Measurements from ENCODE around the gene CAPN2.

Gene CAPN2

DNA sequence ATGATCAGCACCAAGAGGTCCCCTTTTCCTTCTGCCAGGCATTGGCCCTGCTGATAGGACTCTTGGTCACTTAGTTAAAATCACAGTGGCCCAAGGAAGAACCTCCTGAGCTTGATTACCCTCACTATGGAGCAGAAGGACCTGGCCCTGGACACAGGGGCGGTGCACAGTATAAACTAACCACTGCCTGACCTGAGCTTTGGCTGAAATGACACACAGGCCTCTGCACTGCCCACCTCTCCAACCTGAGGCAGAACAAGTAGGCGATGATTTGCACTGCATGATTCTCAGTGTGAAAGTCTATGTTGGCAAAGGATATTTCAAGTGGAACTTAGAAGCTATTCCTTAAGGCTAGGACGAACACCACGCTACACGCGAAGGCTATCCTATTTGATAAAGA, 48.5 kb downstream of the CAPN2 start:
- Histone ChIP-seq H3K9ac (ENCODE audit: low read depth in 1 of 2, low read length in 2 of 2) (no peak overlapping the region), H3K9me3 (ENCODE audit: control insufficient read depth in 1 of 2, low read length in 2 of 2) (no peaks in the 10 kb centered on the region), H3K4me3 (ENCODE audit: low read depth in 1 of 2, low read length in 2 of 2) (no peak overlapping the region), H3K27me3 (ENCODE audit: control insufficient read depth in 1 of 2, insufficient read depth in 2 of 2, low read length in 2 of 2) (no peaks in the 10 kb centered on the region), H3K4me1 (ENCODE audit: control insufficient read depth in 1 of 2, insufficient read depth in 2 of 2, low read length in 2 of 2) (no peaks in the 10 kb centered on the region), H3K27ac (ENCODE audit: low read depth, low read length) (no peak overlapping the region), H3K36me3 (ENCODE audit: control insufficient read depth in 1 of 2, insufficient read depth in 2 of 2, low read length in 2 of 2) (peaks cover 44 to 56% of the 10 kb centered on the region in 2 donors)

DNA sequence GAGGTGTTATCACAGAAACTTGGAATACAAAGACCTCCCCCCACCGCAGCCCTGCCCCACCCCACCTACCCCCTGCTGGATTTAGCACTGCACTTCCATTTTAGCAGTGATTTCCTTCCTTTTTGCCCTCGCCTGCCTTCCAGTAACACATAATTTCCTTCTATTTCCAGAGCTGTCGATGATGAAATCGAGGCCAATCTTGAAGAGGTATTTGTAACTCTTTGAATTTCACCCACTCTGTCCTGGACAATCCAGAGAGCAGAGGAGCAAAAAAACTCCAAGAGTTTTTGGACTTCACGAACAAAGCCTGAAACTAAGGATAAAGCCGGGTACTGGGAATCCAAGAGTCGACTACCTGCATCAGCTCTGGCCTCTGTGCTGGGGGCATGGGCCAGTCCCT, 49.1 kb downstream of the CAPN2 start:
- H3K27me3 ChIP-seq (ENCODE audit: control insufficient read depth in 1 of 2, insufficient read depth in 2 of 2, low read length in 2 of 2), result no peaks in the 10 kb centered on the region
- no peak overlapping the region for H3K9ac ChIP-seq (ENCODE audit: low read depth in 1 of 2, low read length in 2 of 2)
- no peak overlapping the region for H3K27ac ChIP-seq (ENCODE audit: low read depth, low read length)
- H3K9me3 ChIP-seq (ENCODE audit: control insufficient read depth in 1 of 2, low read length in 2 of 2), result no peaks in the 10 kb centered on the region
- H3K4me1 ChIP-seq (ENCODE audit: control insufficient read depth in 1 of 2, insufficient read depth in 2 of 2, low read length in 2 of 2), result no peaks in the 10 kb centered on the region
- peaks cover 39 to 51% of the 10 kb centered on the region in 2 donors for H3K36me3 ChIP-seq (ENCODE audit: control insufficient read depth in 1 of 2, insufficient read depth in 2 of 2, low read length in 2 of 2)
- H3K4me3 ChIP-seq (ENCODE audit: low read depth in 1 of 2, low read length in 2 of 2), result no peak overlapping the region

DNA sequence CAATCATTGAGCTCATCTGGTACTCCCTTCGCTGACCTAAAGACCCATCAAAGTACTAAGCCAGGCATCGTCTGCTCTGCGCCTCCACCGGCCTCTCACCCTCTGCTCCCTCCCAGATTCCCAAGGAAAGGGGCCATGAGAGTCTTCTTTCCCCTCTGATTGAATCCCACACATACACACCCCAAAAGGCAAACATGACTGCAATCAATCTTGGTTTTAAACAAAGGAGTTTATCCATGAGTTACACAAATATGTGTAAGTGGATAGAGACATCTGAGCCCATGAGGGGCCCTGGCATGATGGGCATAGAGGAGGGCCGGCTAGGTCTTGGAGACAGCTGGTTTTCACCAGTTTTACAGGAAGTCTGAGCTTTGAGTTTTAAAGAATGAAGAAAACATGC, 50.9 kb downstream of the CAPN2 start:
- Histone ChIP-seq H3K4me3 (ENCODE audit: low read depth in 1 of 2, low read length in 2 of 2) (no peak overlapping the region), H3K4me1 (ENCODE audit: control insufficient read depth in 1 of 2, insufficient read depth in 2 of 2, low read length in 2 of 2) (no peaks in the 10 kb centered on the region), H3K27me3 (ENCODE audit: control insufficient read depth in 1 of 2, insufficient read depth in 2 of 2, low read length in 2 of 2) (no peaks in the 10 kb centered on the region), H3K27ac (ENCODE audit: low read depth, low read length) (no peak overlapping the region), H3K36me3 (ENCODE audit: control insufficient read depth in 1 of 2, insufficient read depth in 2 of 2, low read length in 2 of 2) (peaks cover 36 to 39% of the 10 kb centered on the region in 2 donors), H3K9ac (ENCODE audit: low read depth in 1 of 2, low read length in 2 of 2) (no peak overlapping the region), H3K9me3 (ENCODE audit: control insufficient read depth in 1 of 2, low read length in 2 of 2) (no peaks in the 10 kb centered on the region)

DNA sequence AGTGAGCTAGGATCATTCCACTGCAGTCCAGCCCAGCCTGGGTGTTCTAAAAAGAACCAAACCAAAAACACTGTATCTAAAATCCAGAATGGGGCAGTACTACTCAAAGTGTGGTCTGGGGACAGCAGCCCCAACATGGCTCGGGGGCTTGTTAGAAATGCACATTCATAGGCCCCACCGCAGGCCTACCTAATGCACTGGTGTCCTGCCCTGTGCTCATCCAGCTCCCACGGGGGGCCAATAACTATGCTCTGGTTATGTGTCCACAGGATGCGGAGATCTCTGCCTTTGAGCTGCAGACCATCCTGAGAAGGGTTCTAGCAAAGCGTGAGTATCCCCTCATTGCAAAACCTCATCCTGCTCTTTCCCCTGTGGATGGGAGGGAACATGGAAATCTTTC, 51.5 kb downstream of the CAPN2 start:
- Histone ChIP-seq H3K9me3 (ENCODE audit: control insufficient read depth in 1 of 2, low read length in 2 of 2) (no peaks in the 10 kb centered on the region), H3K9ac (ENCODE audit: low read depth in 1 of 2, low read length in 2 of 2) (no peak overlapping the region), H3K4me1 (ENCODE audit: control insufficient read depth in 1 of 2, insufficient read depth in 2 of 2, low read length in 2 of 2) (no peaks in the 10 kb centered on the region), H3K27me3 (ENCODE audit: control insufficient read depth in 1 of 2, insufficient read depth in 2 of 2, low read length in 2 of 2) (no peaks in the 10 kb centered on the region), H3K27ac (ENCODE audit: low read depth, low read length) (no peak overlapping the region), H3K4me3 (ENCODE audit: low read depth in 1 of 2, low read length in 2 of 2) (no peak overlapping the region), H3K36me3 (ENCODE audit: control insufficient read depth in 1 of 2, insufficient read depth in 2 of 2, low read length in 2 of 2) (peaks cover 36 to 38% of the 10 kb centered on the region in 2 donors)

DNA sequence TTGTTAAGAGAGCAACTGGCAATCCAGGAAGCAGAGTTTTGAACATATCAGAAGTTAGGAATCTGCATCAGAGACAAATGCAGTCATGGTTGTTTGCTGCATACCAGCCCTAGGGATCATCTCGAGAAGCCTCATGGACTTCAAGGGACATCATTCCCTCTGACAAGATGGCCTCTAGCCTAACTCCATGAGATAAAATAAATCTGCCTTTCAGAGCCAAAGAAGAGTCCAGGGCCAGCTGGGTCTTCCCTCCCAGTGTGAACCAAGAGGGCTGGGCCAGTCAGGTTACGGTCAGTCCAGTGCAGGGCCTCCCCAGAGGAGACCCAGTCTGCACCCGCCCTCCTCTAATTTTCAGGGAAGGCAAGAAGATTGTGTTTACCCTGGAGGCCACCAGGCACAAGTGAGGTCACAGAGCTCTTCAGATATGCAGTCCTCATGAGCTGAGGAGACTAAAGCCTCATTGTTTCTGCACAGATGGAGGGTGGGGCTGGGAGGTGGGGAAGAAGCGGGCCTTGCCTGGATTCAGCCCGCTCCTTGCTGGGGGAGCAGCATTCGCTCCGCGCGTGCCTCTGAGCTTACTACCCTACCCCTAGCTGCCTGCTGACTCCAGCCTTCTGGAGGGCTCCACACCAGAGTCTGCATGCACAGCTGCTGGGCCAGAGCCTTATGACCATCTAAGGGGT, 52.8 kb downstream of the CAPN2 start:
- no peaks in the 10 kb centered on the region for H3K9me3 ChIP-seq (ENCODE audit: control insufficient read depth in 1 of 2, low read length in 2 of 2)
- H3K4me3 ChIP-seq (ENCODE audit: low read depth in 1 of 2, low read length in 2 of 2), result no peak overlapping the region
- H3K36me3 ChIP-seq (ENCODE audit: control insufficient read depth in 1 of 2, insufficient read depth in 2 of 2, low read length in 2 of 2), result peaks cover 27 to 42% of the 10 kb centered on the region in 2 donors
- no peaks in the 10 kb centered on the region for H3K4me1 ChIP-seq (ENCODE audit: control insufficient read depth in 1 of 2, insufficient read depth in 2 of 2, low read length in 2 of 2)
- no peaks in the 10 kb centered on the region for H3K27me3 ChIP-seq (ENCODE audit: control insufficient read depth in 1 of 2, insufficient read depth in 2 of 2, low read length in 2 of 2)
- no peak overlapping the region for H3K27ac ChIP-seq (ENCODE audit: low read depth, low read length)
- no peak overlapping the region for H3K9ac ChIP-seq (ENCODE audit: low read depth in 1 of 2, low read length in 2 of 2)

DNA sequence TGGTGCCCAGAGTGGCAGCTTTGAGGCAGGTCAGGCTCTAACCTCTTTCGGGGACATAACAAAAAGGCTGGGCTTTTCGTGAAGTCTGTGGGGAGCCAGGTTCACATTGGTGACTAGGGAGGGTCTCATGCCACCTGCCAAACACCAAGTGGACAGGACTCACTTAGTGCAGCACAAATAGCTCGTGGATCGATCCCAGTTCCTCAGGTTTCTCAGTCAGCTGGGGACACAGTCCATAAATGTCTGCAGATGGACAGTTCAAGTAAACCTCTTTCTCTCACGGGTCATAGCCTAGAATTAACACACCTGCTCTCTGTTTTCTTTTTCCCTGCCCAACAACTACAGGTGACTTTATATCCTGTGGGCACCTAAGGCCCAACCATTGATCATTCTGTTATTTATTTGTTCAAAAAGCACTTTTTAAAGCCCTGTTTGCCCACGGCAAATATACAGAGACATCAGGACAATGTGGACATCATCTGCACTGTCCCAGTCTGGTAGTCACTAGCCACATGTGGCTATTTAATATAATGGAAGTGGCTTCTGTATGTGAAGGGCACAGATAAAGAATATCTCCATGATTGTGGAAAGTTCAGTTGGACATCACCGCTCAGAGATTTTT, 53.5 kb downstream of the CAPN2 start:
- Histone ChIP-seq H3K36me3 (ENCODE audit: control insufficient read depth in 1 of 2, insufficient read depth in 2 of 2, low read length in 2 of 2) (peaks cover 28 to 42% of the 10 kb centered on the region in 2 donors), H3K27ac (ENCODE audit: low read depth, low read length) (no peak overlapping the region), H3K4me1 (ENCODE audit: control insufficient read depth in 1 of 2, insufficient read depth in 2 of 2, low read length in 2 of 2) (peaks cover under 1 to 2% of the 10 kb centered on the region in 2 donors), H3K27me3 (ENCODE audit: control insufficient read depth in 1 of 2, insufficient read depth in 2 of 2, low read length in 2 of 2) (no peaks in the 10 kb centered on the region), H3K4me3 (ENCODE audit: low read depth in 1 of 2, low read length in 2 of 2) (no peak overlapping the region), H3K9me3 (ENCODE audit: control insufficient read depth in 1 of 2, low read length in 2 of 2) (no peaks in the 10 kb centered on the region), H3K9ac (ENCODE audit: low read depth in 1 of 2, low read length in 2 of 2) (no peak overlapping the region)

DNA sequence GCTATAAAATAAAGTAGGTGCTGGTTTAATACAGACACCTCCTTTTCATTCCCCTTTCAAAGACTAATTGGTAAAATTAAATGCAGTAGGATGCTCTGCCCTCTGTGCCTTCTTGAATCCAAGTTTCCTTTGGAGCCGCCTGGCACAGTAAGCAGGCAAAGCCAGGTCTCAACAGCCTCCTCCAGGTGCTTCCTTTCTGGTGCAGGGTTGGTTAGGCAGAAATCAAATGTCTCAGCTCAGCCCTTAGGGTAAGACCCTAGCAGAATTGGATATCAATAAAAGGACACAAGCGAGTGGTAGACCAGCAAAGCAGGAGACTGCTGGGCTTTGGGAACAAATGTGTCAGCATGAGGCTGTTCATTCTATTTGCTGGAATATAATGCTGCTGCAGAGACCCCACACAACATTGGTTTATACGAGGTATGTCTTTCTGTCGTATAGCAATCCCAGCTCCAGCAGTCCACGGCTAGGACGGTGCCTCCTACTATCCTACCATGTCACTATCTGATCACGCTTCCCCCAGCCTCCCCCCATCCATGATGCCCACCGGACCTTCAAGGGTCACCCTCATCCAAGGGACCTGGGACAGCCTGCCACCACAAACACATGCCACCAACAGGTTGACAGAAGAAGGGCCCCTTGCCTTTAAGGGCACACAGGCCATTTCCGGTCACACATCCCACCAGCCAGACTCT, 58.4 kb downstream of the CAPN2 start:
- Histone ChIP-seq H3K9me3 (ENCODE audit: control insufficient read depth in 1 of 2, low read length in 2 of 2) (no peaks in the 10 kb centered on the region), H3K4me3 (ENCODE audit: low read depth in 1 of 2, low read length in 2 of 2) (no peak overlapping the region), H3K4me1 (ENCODE audit: control insufficient read depth in 1 of 2, insufficient read depth in 2 of 2, low read length in 2 of 2) (peaks cover 23% of the 10 kb centered on the region in 2 donors), H3K27ac (ENCODE audit: low read depth, low read length) (no peak overlapping the region), H3K36me3 (ENCODE audit: control insufficient read depth in 1 of 2, insufficient read depth in 2 of 2, low read length in 2 of 2) (peaks cover 36 to 45% of the 10 kb centered on the region in 2 donors), H3K9ac (ENCODE audit: low read depth in 1 of 2, low read length in 2 of 2) (no peak overlapping the region), H3K27me3 (ENCODE audit: control insufficient read depth in 1 of 2, insufficient read depth in 2 of 2, low read length in 2 of 2) (no peaks in the 10 kb centered on the region)

DNA sequence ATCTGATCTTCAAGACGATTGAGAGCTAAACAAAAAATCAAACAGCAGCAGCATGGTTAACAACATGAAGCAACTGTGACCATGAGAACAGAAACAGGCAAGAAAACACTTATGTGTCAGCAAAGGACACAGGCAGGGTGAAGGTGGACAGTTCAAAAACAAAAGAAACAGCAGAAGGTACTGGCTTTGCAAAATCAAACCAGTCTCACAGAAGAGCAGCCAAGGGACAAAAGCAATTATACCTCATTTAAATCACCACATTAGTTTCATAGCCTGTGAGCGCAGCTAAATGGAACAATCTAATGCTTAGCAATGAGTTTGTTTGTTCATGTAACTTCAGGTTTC, 59.1 kb downstream of the CAPN2 start:
- H3K36me3 ChIP-seq (ENCODE audit: control insufficient read depth in 1 of 2, insufficient read depth in 2 of 2, low read length in 2 of 2), result peaks cover 43 to 52% of the 10 kb centered on the region in 2 donors
- peaks cover 23 to 26% of the 10 kb centered on the region in 2 donors for H3K4me1 ChIP-seq (ENCODE audit: control insufficient read depth in 1 of 2, insufficient read depth in 2 of 2, low read length in 2 of 2)
- H3K27ac ChIP-seq (ENCODE audit: low read depth, low read length), result no peak overlapping the region
- H3K9ac ChIP-seq (ENCODE audit: low read depth in 1 of 2, low read length in 2 of 2), result peak overlapping the region in 1 of 2 donors; percentile 39
- H3K9me3 ChIP-seq (ENCODE audit: control insufficient read depth in 1 of 2, low read length in 2 of 2), result no peaks in the 10 kb centered on the region
- H3K4me3 ChIP-seq (ENCODE audit: low read depth in 1 of 2, low read length in 2 of 2), result no peak overlapping the region
- H3K27me3 ChIP-seq (ENCODE audit: control insufficient read depth in 1 of 2, insufficient read depth in 2 of 2, low read length in 2 of 2), result no peaks in the 10 kb centered on the region

DNA sequence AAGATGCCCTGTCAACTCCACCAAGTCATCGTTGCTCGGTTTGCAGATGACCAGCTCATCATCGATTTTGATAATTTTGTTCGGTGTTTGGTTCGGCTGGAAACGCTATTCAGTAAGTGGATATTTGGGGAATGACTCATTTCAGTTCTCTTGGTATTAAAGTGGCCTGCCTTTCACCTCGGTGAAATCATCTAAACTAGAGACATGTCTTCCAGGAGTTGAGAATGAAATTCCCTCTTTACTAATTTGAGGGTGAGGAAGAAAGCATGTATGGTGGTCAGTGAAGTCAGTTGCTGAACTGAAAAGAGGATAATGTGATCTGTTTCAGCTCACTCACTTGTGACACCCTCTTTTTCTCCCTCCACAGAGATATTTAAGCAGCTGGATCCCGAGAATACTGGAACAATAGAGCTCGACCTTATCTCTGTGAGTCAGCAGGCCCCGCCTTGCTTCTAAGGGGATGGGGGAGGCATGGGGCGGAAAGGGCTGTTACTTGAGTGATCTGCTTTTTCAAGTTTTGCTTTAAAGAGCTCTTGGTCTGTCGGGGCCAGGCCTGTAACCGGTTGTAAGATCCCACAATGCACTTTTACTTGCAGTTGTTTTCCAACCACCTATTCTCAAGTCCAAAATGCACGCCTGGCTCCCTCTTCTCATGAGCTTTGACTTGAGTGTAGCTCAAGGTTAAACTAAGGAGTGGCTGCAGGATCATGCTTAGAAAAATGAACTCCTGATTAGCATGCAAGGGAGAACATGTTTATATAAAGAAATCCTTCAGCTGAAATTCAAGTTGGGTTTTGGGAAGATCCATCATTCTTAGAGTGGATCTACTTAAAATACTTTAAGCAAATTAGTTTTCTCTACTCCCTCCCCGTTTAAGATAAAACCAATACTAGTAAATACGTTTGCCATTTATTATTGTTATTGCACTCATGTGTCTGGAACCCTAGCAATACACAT, 59.8 kb downstream of the CAPN2 start:
- no peaks in the 10 kb centered on the region for H3K27me3 ChIP-seq (ENCODE audit: control insufficient read depth in 1 of 2, insufficient read depth in 2 of 2, low read length in 2 of 2)
- H3K27ac ChIP-seq (ENCODE audit: low read depth, low read length), result peak overlapping the region; percentile 51
- peaks cover 23 to 28% of the 10 kb centered on the region in 2 donors for H3K4me1 ChIP-seq (ENCODE audit: control insufficient read depth in 1 of 2, insufficient read depth in 2 of 2, low read length in 2 of 2)
- no peaks in the 10 kb centered on the region for H3K9me3 ChIP-seq (ENCODE audit: control insufficient read depth in 1 of 2, low read length in 2 of 2)
- H3K9ac ChIP-seq (ENCODE audit: low read depth in 1 of 2, low read length in 2 of 2), result peak overlapping the region in 1 of 2 donors; percentile 39
- no peak overlapping the region for H3K4me3 ChIP-seq (ENCODE audit: low read depth in 1 of 2, low read length in 2 of 2)
- H3K36me3 ChIP-seq (ENCODE audit: control insufficient read depth in 1 of 2, insufficient read depth in 2 of 2, low read length in 2 of 2), result peaks cover 47 to 56% of the 10 kb centered on the region in 2 donors

Data from duodenal mucosa (tissue), 2 donors.